B cell (primary cell): ENCODE data around the gene PRELID1. TPM values are rescaled to one million over a fixed set of nuclear protein-coding genes. Genes with fewer than 3 reads are reported as not detected.
A peak's percentile ranks its signal among the peaks of the same experiment; 100 is the strongest.

Experiments used
- ATAC-seq: fragments of 200-7000 bp; cut with Tn5 transposase; one replicate; pipeline ENCODE4 v1.10.0; 2021; ENCODE audit warnings: low read depth, mild to moderate bottlenecking, moderate number of reproducible peaks, moderate library complexity
- CTCF ChIA-PET: fragments of 350-600 bp; sonication (Branson Sonifier 250); formaldehyde crosslinking; loops from one replicate; lab custom pipeline; 2021; ENCODE audit warnings: antibody characterized with exemption, inconsistent platforms; lab: Charles Lee
- POLR2A ChIA-PET: fragments of 350-600 bp; sonication (Branson Sonifier 250); formaldehyde crosslinking; loops from one replicate; lab custom pipeline; 2021; ENCODE audit warnings: antibody characterized with exemption; lab: Charles Lee
- DNase-seq: peaks from one replicate; pipeline ENCODE4 v3.0.0; 2013
- H2AFZ ChIP-seq: 2 replicates; pipeline ENCODE4 v1.6.1; 2012; ENCODE audit warnings: mild to moderate bottlenecking, low read depth, low read length; ENCODE audit not compliant: insufficient read depth, poor library complexity, severe bottlenecking
- H3K27ac ChIP-seq, 2 donors: 1 replicate in 1 of 2; 2 replicates in 1 of 2; pipeline ENCODE4 v1.5.1; 2012 to 2013; ENCODE audit warnings: low read length in 2 of 2, mild to moderate bottlenecking in 2 of 2, moderate library complexity in 1 of 2
- H3K27me3 ChIP-seq, 4 experiments: fragments of 200-600 bp in 1 of 4; sonication (generic) in 1 of 4; replicated peaks in 1 of 4; 1 replicate in 2 of 4; 2 replicates in 2 of 4; pipeline versions ENCODE4 v1.6.1 to v1.7.0; 2013 to 2016; ENCODE audit warnings: low read length in 3 of 4, mild to moderate bottlenecking in 2 of 4, mixed read lengths in 1 of 4, moderate library complexity in 1 of 4; ENCODE audit not compliant: insufficient read depth in 4 of 4, control insufficient read depth in 3 of 4; ENCODE audit errors: control extremely low read depth in 1 of 4
- H3K36me3 ChIP-seq, 2 experiments: replicated peaks in 1 of 2; 1 replicate in 1 of 2; 2 replicates in 1 of 2; pipeline versions ENCODE4 v1.6.1 to v1.7.1; 2013; ENCODE audit warnings: low read length in 1 of 2; ENCODE audit not compliant: insufficient read depth in 2 of 2, control insufficient read depth in 1 of 2; ENCODE audit errors: control extremely low read depth in 1 of 2, extremely low read depth in 1 of 2
- H3K4me1 ChIP-seq, 2 donors: fragments of 200-600 bp in 1 of 2; sonication (generic) in 1 of 2; 1 replicate in 1 of 2; 2 replicates in 1 of 2; pipeline versions ENCODE4 v1.5.1 to v1.6.1; 2013 to 2017; ENCODE audit warnings: low read length in 2 of 2; ENCODE audit not compliant: control insufficient read depth in 2 of 2, insufficient read depth in 2 of 2
- H3K4me2 ChIP-seq: replicated peaks from 2 replicates; pipeline ENCODE3; 2012; ENCODE audit warnings: mild to moderate bottlenecking, low read depth, low read length; ENCODE audit not compliant: poor library complexity, severe bottlenecking
- H3K4me3 ChIP-seq, 5 experiments: fragments of 200-600 bp in 1 of 5; sonication (generic) in 1 of 5; 1 replicate in 3 of 5; 2 replicates in 2 of 5; pipeline versions ENCODE4 v1.5.1 to v1.7.0; 2011 to 2016; ENCODE audit warnings: low read length in 4 of 5, mild to moderate bottlenecking in 4 of 5, low read depth in 2 of 5, control low read depth in 1 of 5, moderate library complexity in 1 of 5; ENCODE audit not compliant: insufficient read depth in 1 of 5; ENCODE audit errors: control extremely low read depth in 1 of 5, extremely low read depth in 1 of 5
- H3K79me2 ChIP-seq: fragments of 200-600 bp; sonication (generic); one replicate; pipeline ENCODE4 v1.6.0; 2016; ENCODE audit warnings: low read length; ENCODE audit not compliant: control insufficient read depth, insufficient read depth
- H3K9ac ChIP-seq: fragments of 200-600 bp; sonication (generic); 2 replicates; pipeline ENCODE4 v1.6.1; 2017; ENCODE audit warnings: mild to moderate bottlenecking, low read length, moderate library complexity
- H3K9me3 ChIP-seq, 3 donors: one replicate each; pipeline versions ENCODE4 v1.6.1 to v1.7.1; 2013; ENCODE audit warnings: low read length in 2 of 3; ENCODE audit not compliant: control insufficient read depth in 2 of 3, insufficient read depth in 1 of 3; ENCODE audit errors: control extremely low read depth in 1 of 3
- H4K20me1 ChIP-seq: 2 replicates; pipeline ENCODE4 v1.6.0; 2012; ENCODE audit warnings: mild to moderate bottlenecking, low read length; ENCODE audit not compliant: insufficient read depth, control insufficient read depth, poor library complexity, severe bottlenecking
- H3K27ac Mint-ChIP-seq: one replicate; pipeline ENCODE4 v1.8.0; 2021; ENCODE audit warnings: mixed read lengths
- H3K27me3 Mint-ChIP-seq: one replicate; pipeline ENCODE4 v1.8.0; 2021; ENCODE audit warnings: mixed read lengths
- H3K4me1 Mint-ChIP-seq: one replicate; pipeline ENCODE4 v1.8.0; 2021; ENCODE audit warnings: mixed read lengths
- H3K4me3 Mint-ChIP-seq: one replicate; pipeline ENCODE4 v1.8.0; 2021; ENCODE audit warnings: mixed read lengths
- H3K9me3 Mint-ChIP-seq: one replicate; pipeline ENCODE4 v1.8.0; 2022; ENCODE audit warnings: mixed read lengths; ENCODE audit not compliant: insufficient read depth
- EZH2 ChIP-seq: IDR thresholded peaks from 2 replicates; pipeline ENCODE4 v1.6.1; 2012; ENCODE audit warnings: borderline replicate concordance, low read depth, mild to moderate bottlenecking, moderate library complexity, low read length; ENCODE audit not compliant: insufficient read depth, poor library complexity, severe bottlenecking
- WGBS: methylation state at CpG from one replicate; pipeline ENCODE4 v1.1.5; 2013; ENCODE audit warnings: missing lambda C conversion rate; ENCODE audit not compliant: insufficient coverage; 5-methylcytosine and 5-hydroxymethylcytosine counted together
- intact Hi-C: fragments of 100-400 bp; cut with micrococcal nuclease; formaldehyde crosslinking; loops from one replicate; pipeline ENCODE4 v1.10.0; 2022
- polyA plus RNA-seq: library from polyadenylated mRNA; depleted of rRNA; stranded (reverse); fragments of >200 nt; gene quantifications from 2 replicates; pipeline ENCODE4 v1.2.3, GENCODE V29; 2012
- total RNA-seq, 2 donors: library from RNA; stranded (reverse); fragments of 120-200 nt in 1 of 2; gene quantifications; 1 replicate in 1 of 2; 2 replicates in 1 of 2; pipeline versions ENCODE4 v1.2.3 to v1.2.4, GENCODE V29; 2013 to 2022
- TF ChIP-seq, protein P1 (sequence below): fragments of 200-600 bp; IDR thresholded peaks from one replicate; pipeline ENCODE4 v1.8.0; 2022; ENCODE audit warnings: antibody characterized with exemption, mild to moderate bottlenecking

The PRELID1 gene
- total and polyA plus RNA-seq, 2 donors (not counting 1 experiment from before 2014, with no cell fraction given), result 71.7 to 86.8 TPM

- peak overlapping the region; percentile 39 for H3K4me2 ChIP-seq
- H3K27ac ChIP-seq, result peak overlapping the region in 1 of 2 donors; percentile 43
- ATAC-seq, result no peak
- TF ChIP-seq, protein P1, sequence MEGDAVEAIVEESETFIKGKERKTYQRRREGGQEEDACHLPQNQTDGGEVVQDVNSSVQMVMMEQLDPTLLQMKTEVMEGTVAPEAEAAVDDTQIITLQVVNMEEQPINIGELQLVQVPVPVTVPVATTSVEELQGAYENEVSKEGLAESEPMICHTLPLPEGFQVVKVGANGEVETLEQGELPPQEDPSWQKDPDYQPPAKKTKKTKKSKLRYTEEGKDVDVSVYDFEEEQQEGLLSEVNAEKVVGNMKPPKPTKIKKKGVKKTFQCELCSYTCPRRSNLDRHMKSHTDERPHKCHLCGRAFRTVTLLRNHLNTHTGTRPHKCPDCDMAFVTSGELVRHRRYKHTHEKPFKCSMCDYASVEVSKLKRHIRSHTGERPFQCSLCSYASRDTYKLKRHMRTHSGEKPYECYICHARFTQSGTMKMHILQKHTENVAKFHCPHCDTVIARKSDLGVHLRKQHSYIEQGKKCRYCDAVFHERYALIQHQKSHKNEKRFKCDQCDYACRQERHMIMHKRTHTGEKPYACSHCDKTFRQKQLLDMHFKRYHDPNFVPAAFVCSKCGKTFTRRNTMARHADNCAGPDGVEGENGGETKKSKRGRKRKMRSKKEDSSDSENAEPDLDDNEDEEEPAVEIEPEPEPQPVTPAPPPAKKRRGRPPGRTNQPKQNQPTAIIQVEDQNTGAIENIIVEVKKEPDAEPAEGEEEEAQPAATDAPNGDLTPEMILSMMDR, result no peak
- no peak for TF ChIP-seq EZH2
- H3K79me2 ChIP-seq, result peaks cover 53% of the 10 kb centered on the region
- peak; percentile 41 for DNase-seq
- Mint-ChIP-seq H3K27ac (peak overlapping the region; percentile 7), H3K27me3 (no peaks in the 10 kb centered on the region), H3K4me1 (peaks cover 72% of the 10 kb centered on the region), H3K9me3 (no peaks in the 10 kb centered on the region), H3K4me3 (peak overlapping the region; percentile 38)
- CTCF ChIA-PET, result interaction anchor here (1.0 to 4.9 kb wide), 3 partner anchors 9 to 150 kb away, joined by 3 to 34 read pairs (median 4); no protein-coding TSS in a partner anchor
- intact Hi-C loops, result no loop called here
- H3K36me3 ChIP-seq, result peaks cover 2 to 28% of the 10 kb centered on the region in 2 experiments
- POLR2A ChIA-PET, result interaction anchor here (0.6 kb wide), 1 partner anchor 11 kb away, joined by 3 read pairs; no protein-coding TSS in a partner anchor
- peak overlapping the region in 2 of 5 experiments; percentile 7 to 30 for H3K4me3 ChIP-seq
- H3K9ac ChIP-seq, result peak overlapping the region; percentile 13
- H3K4me1 ChIP-seq, result peaks cover 59 to 78% of the 10 kb centered on the region in 2 donors
- 72% methylated on average over 12 of the region's 15 CpGs for WGBS
- H3K9me3 ChIP-seq, result peaks cover 0 to 2% (median 0%) of the 10 kb centered on the region in 3 donors
- H3K27me3 ChIP-seq, result no peaks in the 10 kb centered on the region
- no peak overlapping the region for H2AFZ ChIP-seq
- peaks cover 53% of the 10 kb centered on the region for H4K20me1 ChIP-seq
These were observed 3.3 kb downstream of the PRELID1 start for GRCh38 chr5:177306674-177307543.
